CD4-positive, alpha-beta T cell treated with Interferon alpha-2 for 1 hour (primary cell): ENCODE results near the gene PHF3.
A peak's percentile ranks its signal among the peaks of the same experiment; 100 is the strongest.
"Not testable (repeated sequence)": the region's sequence is repeated elsewhere in the genome, so short reads cannot be mapped to it uniquely, and the experiment has no call there.

Experiments used
- DNase-seq, 2 donors: peaks; one replicate each; pipeline ENCODE4 v3.0.0-alpha.2; 2020 to 2022

Gene PHF3

DNA sequence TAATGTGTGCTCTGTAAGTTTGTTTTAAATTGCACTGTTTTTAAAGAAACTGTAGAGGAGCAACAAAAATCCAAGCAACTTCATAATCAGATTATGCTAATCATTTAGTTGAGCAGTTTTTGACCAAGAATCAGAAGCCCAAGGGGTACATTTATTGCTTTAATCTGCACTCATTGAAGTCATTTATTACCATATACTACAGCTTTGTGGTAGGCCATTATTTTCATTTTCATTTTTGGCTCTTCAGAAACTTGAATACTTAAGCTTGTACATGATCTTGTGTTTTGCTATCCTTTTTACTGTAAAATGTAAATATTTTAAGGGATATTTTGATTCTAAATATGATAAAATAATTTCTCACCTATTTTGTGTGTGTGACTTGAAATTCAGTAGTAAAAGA is 78.5 kb downstream of the PHF3 start:
- no peak for DNase-seq

DNA sequence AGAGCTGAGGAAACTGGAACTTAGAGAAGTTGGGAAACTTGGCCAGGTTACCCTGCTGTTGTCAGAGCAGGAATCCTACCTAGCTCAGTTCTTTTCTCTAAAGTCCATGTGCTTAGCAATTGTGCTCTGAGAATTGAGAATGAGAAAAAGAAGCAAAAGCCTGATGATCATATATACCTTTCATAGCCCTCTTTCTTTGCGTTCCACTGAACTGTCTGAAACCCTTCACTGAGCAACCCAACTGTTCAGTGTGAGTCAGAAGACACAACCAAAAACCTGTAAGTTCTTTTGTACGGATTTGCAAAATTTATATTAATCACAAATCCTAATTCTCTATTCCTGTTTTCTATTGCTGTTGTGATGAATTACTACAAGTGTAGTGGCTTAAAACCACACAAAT is 80.6 kb downstream of the PHF3 start:
- no peak for DNase-seq

DNA sequence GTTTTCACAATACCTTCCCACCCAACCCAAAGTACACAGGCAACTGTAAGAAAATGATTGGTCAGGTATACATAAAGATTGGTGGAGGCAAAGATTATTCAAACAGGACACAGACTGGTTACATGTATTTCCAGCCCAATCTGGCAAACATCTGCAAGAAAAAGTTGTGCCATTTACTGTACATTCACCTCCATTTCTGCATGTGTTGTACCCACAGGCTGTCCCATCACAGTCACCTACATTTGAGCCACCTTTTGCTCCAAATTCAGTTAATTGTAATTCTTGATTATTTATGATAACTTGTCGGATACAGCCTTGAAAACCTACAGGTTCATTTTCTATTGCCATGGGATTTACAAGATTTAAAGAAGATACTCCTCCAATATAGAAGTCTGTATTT is 85.6 kb downstream of the PHF3 start:
- no peak for DNase-seq

DNA sequence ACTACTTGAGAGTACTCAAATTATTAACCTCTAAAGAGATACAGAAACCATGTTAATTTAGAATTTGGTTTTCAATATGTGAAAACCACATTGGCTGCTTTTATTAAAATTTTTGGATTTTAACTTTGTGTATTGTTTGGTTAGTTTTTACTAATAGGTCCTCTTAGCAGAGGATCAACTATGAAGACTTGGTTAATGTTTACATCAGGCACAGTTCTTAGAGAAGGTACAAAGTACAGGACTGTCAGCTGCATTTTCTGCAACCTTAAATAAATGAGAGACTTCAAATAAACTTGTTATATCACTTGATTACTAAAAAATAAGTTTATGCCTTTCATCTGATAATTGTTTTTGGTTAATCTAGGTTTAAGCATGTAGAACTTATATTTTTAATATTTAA is 89.1 kb downstream of the PHF3 start:
- DNase-seq = no peak

DNA sequence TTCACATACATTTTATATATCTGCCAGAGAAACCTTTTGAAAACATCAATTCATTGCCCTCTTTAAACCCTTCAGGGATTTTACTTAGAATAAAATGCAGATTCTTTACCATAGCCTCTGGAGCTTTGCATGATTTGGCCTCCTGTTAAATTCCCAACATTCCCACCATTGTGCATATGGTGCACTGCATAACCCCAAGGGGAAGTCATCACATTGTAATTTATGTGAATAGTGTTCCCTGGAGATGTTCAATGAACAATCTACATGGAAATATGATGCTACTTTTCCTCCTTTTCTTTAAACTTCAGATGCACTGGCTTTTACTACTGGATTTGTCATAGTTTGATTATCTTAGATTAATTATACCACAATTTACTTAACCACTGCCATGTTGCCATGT is 94.7 kb downstream of the PHF3 start:
- DNase-seq = no peak

DNA sequence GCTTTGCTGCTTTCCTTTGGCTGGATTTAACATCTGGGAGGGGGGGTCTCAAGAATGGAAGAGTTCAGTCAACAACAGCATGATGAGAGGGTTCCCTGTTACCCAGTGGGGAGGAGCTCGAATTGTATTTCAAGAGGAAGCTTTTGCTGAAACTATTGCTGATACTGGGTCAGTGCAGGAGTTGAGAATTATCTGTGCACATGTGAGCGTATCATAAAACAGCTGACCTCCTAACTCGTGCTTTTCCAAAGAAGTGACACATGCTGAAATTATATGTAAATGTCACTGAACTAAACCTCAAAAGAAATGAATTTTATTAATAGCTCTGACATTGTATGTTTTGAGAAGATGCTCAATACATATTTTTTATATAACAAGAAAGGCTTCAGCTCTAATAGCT is 96.3 kb downstream of the PHF3 start:
- no peak for DNase-seq

DNA sequence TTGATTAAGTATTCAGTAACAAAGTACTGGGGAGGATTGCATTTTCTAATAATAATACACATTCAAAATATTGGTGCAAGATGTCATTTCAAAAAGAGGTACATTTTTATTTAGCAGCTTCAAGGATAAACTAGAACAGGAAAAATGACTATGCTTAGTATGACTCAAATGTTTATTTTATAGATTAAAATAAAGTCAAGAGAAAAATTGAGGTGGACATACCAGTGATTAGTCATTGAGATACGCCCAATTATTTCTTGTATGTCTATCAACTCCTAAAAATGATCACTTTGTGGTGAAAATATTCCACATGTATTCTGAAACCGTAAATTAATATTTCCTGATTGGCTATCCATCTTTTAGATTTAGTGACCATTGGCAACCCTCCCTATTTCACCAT is 96.7 kb downstream of the PHF3 start:
- DNase-seq = no peak

DNA sequence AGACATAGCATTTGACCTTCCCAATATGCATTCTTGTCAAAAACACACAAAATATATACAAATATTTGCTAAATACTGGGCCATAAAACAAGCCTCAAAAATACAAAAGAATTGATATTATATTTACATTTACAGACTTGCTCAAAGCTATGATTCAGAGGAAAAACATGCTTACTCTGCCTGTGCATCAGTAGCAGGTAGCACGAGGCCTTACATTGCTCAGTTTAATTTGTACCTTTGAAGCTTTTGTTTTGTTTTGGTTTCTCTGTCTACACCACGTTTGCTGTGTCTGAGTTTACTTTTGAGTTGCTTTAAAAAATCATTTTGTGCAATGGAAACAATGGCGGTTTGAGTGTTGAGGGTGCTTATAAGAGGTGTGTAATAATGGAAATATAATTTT is 99.3 kb downstream of the PHF3 start:
- no peak for DNase-seq

DNA sequence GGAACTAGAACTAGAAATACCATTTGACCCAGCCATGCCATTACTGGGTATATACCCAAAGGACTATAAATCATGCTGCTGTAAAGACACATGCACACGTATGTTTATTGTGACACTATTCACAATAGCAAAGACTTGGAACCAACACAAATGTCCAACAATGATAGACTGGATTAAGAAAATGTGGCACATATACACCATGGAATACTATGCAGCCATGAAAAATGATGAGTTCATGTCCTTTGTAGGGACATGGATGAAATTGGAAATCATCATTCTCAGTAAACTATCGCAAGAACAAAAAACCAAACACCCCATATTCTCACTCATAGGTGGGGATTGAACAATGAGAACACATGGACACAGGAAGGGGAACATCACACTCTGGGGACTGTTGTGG is 102.6 kb downstream of the PHF3 start:
- DNase-seq = not testable (repeated sequence)

DNA sequence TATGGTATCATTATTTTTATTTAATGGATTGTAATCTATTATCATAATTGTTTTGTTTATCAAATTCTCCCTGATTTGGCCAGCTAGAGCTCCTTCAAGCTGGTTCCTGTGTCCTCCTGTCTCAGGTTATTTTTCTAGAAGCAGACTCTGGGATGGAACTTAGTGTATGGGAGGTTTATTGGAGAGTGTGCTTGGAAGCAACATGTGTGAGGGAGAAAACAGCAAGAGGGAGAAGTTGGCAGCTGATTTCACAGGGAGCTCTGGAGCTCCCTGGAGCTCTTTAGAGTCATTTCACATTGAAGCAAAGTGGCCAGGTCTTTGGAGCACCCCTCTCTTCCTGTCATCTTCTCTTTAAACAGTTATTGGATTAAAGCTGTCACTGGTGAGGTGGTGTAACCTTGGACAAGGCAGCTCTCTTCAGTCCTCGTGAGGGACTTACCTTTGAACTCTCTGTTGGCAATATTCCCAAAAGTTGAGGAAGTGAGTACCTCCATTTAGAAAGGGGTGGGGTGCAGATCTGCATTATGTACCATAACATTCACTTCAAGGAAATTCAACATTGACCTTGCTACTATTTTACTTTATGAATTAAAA is 103.6 kb downstream of the PHF3 start:
- no peak for DNase-seq

DNA sequence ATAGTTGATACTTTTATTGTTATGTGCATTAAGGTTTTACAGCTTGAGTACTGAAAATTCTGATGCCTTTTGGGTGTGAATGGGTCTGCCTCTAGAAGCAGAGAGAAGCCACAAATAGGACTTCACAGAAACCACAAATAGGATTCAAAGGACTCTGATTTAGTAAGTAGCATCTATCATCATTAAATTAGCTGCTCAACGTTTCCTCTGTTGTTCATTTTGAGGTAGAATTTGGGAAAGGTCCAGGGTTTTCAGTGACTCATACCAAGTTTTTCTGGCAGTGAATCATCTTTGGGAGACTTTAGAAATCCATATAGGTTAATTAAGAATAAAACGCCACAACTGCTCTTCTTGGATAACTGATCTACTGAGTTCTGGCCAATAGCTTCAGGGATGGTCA is 105.1 kb downstream of the PHF3 start:
- DNase-seq = no peak

DNA sequence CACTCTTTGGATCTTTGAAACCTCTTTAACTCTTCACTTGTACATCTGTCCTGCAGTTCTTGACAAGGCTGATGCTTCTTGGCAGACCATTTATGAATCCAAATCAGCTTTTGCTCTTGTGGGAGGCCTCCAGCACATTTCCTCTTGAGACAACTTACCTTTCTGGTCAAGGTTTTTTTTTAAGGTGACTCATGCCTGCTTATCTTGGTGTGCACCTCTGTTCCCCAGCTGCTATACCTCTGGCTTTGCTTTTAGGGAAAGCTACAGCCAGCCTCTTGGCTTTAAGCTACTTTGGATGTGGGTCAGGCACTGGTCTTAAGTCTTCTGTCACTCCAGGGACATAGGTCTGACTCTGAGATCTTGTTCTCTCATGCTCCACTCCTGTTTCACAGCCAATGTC is 106.5 kb downstream of the PHF3 start:
- no peak for DNase-seq

DNA sequence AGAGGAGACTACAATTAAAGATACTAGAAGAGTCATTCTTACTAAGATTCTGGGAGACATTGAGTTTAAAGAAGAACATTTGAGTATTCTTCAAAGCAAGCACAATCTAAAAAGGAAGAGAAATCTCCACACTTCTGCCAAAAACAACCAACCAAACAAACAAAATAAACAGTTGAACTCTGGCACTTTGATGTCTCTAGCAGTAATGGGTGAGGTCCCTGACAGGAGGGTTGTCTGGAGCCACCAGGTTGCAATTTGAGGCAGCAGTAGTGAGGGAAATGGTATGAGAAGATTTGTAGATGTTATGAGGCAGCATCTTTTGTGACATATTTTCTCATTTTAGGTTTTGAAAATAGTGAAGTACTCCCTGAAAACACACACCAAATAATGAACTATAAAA is 108.1 kb downstream of the PHF3 start:
- DNase-seq = no peak

DNA sequence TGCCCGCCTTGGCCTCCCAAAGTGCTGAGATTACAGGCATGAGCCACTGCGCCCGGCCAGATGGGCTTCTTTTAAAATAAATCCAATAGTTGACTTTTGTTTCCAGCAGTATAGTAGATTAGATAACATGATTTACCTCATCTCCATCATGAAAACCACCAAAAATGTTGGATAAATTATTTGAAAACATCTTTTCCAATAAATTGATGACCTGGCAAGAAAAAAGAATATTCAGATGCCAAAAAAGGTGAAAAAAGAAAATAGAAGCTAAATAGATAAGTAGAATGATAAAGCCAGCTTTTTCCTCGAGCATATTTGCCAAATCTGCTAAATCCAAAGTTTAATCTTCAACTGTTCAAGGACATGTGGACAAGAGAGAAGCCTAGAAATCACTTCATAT is 109.2 kb downstream of the PHF3 start:
- no peak for DNase-seq

DNA sequence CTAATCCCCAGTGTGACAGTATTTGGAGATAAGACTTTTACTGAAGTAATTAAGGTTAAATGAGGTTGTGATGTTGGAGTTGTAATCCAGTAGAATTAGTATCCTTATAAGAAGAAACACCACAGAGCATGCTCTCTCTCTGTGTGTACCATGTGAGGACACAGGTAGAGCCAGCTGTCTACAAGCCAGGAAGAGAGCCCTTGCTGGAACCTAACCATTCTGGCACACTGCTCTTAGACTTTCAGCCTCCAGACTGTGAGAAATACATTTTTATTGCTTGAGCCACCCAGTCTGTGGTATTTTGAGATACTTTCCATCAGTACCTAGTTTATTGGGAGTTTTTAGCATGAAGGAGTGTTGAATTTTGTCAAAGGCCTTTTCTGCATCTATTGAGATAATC is 110.2 kb downstream of the PHF3 start:
- no peak for DNase-seq

DNA sequence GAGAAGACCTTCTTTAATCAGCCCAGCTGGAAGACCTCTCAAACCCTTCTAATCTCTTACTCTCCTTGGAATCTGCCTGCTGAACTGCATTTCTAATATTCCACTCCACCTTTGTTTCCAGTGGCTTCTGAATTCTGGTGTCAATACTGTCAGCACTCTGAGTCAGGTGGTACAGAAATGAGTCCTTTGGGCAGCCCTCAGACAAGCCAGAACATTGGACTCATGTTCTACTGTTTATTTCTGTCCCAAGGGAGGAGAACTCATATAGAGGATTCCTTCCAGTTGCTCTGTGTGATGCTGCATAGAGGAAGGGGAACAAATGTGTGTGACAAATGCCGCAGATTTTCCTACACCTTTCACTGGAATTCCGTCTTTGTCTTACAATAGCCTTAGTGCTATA is 114.8 kb downstream of the PHF3 start:
- no peak for DNase-seq

DNA sequence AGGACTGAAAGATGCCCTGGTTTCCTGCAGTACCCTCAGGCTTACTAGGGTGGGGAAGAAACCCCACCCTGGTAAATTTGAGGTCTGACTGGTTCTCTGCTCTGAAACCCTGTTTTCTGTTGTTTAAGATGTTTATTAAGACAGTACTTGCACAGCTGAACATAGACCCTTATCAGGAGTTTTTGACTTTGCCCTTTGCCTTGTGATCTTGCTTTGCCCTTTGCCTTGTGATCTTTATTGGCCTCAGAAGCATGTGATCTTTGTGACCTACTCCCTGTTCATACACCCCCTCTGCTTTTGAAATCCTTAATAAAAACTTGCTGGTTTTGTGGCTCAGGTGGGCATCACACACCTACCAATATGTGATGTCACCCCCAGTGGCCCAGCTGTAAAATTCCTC is 121.7 kb downstream of the PHF3 start:
- DNase-seq = not testable (repeated sequence)

DNA sequence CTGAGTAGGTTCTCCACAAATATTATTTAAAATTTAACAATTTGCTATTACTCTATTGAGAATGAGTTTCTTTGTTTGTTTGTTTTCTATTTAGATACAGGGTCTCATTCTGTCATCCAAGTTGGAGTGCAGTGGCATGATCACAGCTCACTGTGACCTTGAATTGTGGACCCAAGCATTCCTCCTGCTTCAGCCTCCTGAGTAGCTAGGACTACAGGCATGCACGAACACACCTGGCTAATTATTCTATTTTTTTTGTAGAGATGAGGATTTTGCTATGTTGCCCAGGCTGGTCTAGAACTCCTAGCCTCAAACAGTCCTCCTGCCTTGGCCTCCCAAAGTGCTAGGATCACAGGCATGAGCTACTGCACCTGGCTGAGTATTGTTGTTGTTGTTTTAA is 122.2 kb downstream of the PHF3 start:
- no peak for DNase-seq

DNA sequence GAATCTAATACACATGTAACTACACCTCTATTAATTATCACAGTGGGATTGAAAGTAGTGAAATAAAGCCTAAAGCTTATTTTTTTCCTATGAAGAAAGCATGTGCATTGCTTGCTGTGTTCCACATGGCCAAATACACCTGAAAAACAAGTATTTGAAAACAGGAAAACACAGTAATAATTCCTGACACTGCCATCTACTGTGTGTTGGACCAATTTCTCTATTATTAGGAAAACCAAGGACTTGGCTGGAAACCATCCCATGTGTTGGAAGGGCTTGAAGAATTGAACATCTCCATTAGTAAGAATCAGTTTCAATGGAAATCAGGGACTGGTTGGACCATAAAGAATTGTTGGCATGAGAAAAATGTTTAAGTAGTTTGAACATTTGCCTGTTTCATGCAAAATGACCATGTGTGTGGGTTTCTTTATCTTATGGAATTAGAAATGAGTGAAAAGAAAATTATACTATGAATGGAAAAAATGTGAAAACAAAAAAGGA is 124.1 kb downstream of the PHF3 start:
- no peak for DNase-seq

DNA sequence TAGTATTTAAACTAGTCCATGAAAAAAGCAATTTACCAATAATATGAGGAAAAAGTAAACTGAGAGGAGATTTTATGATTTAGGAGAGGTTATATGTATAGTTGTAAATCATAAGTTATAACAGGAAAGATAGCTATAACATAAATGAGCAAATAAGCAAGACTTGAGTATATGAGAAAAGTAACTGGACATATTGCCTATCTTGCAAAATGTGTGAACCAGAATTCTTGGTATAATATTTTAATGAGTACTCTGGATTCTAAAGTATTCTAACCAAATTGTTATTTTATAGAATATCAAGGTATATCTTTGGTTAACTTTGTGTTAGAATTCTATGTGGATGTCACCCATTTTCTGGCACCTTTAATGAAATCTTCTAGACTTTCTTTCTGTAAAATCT is 124.6 kb downstream of the PHF3 start:
- no peak for DNase-seq

DNA sequence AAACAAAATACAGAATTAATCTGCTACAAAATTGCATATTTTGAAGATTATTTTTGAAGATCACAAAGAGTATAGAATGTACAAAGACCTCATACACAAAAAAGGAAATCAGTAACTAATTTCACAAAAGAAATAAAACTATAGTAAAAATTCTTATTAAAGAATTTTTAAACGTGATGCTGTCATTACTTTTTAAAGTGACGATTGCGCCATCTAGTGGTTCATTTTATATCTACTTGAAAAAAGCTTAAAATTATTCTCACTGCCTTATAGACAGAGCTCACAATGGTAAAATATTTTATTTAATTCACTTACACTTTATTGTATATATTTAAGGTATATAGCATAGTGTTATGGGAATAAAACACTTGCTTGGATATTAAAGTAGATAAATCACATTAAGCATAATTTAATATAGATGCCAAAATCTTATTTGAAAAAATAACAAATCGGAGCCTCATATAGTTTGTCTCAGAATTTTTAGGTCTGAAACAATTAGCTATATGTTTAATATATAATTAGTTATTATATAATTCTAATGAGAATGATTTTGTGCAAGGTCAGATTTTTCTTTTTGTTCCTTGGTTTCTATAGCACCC is 128.8 kb downstream of the PHF3 start:
- peak in 1 of 2 donors; percentile 66 for DNase-seq
